Suprapubic skin (tissue), 4 donors: ENCODE data around the gene PAGR1.

Experiments
- CTCF ChIP-seq, 2 donors: fragments of 200-600 bp in 1 of 2; fragments of 450-650 bp in 1 of 2; sonication (generic) in 1 of 2; IDR thresholded peaks; one replicate each; pipeline ENCODE4 v1.5.1; 2016 to 2019; ENCODE audit warnings: antibody characterized with exemption in 2 of 2, mild to moderate bottlenecking in 1 of 2, moderate library complexity in 1 of 2
- EP300 ChIP-seq: sonication (generic); formaldehyde crosslinking; IDR thresholded peaks from one replicate; pipeline ENCODE4 v1.6.1; 2017; ENCODE audit warnings: antibody characterized with exemption
- POLR2A ChIP-seq, 2 donors: fragments of 450-650 bp; IDR thresholded peaks; one replicate each; pipeline ENCODE4 v1.6.1; 2017; ENCODE audit warnings: antibody characterized with exemption in 2 of 2, mild to moderate bottlenecking in 2 of 2, moderate library complexity in 2 of 2
- POLR2AphosphoS5 ChIP-seq, 3 donors: sonication (generic); formaldehyde crosslinking; IDR thresholded peaks; one replicate each; pipeline ENCODE4 v1.6.1; 2017; ENCODE audit warnings: antibody characterized with exemption in 3 of 3

- TF ChIP-seq POLR2AphosphoS5 (IDR thresholded peaks at IDR 0.05) (no peak), CTCF (IDR thresholded peaks at IDR 0.05) (no peak), EP300 (no peak), POLR2A (IDR thresholded peaks at IDR 0.05) (no peak)
Observed at GRCh38 chr16:29834079-29834478, 18.1 kb downstream of the PAGR1 start.
